PC-3 (cell line): ENCODE data around the gene MXI1.

Experiments used
- EZH2phosphoT487 ChIP-seq: fragments of 300-600 bp; sonication (generic); IDR thresholded peaks from 2 replicates; pipeline ENCODE4 v1.6.1; 2018; ENCODE audit warnings: mild to moderate bottlenecking, antibody characterized with exemption, low read length, borderline replicate concordance
- TF ChIP-seq, protein P1 (sequence below): fragments of 300-600 bp; sonication (generic); conservative IDR thresholded peaks from 2 replicates; pipeline ENCODE4 v1.5.1; 2017; ENCODE audit warnings: antibody characterized with exemption, low read depth, mild to moderate bottlenecking, low read length

GRCh38 chr10:110278562-110279406, 71.4 kb downstream of the MXI1 start:
- TF ChIP-seq, protein P1, sequence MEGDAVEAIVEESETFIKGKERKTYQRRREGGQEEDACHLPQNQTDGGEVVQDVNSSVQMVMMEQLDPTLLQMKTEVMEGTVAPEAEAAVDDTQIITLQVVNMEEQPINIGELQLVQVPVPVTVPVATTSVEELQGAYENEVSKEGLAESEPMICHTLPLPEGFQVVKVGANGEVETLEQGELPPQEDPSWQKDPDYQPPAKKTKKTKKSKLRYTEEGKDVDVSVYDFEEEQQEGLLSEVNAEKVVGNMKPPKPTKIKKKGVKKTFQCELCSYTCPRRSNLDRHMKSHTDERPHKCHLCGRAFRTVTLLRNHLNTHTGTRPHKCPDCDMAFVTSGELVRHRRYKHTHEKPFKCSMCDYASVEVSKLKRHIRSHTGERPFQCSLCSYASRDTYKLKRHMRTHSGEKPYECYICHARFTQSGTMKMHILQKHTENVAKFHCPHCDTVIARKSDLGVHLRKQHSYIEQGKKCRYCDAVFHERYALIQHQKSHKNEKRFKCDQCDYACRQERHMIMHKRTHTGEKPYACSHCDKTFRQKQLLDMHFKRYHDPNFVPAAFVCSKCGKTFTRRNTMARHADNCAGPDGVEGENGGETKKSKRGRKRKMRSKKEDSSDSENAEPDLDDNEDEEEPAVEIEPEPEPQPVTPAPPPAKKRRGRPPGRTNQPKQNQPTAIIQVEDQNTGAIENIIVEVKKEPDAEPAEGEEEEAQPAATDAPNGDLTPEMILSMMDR, result no peak
- no peak for TF ChIP-seq EZH2phosphoT487
